ENCODE results near the gene IPO4.

- no peak for TF ChIP-seq CTCF (conservative IDR thresholded peaks at IDR 0.05; ENCODE audit: low read depth in 2 of 2)
- TF ChIP-seq POLR2AphosphoS5 (IDR thresholded peaks at IDR 0.05; ENCODE audit: low read depth) = no peak
- TF ChIP-seq EZH2 (IDR thresholded peaks at IDR 0.05; ENCODE audit: low read depth, unreplicated experiment) = no peak
These were observed 1.8 kb upstream of the IPO4 start for GRCh38 chr14:24190416-24190815.
